HG03575 (cell line): Measurements from ENCODE around the gene PUSL1.

Experiments
- ATAC-seq: cut with Tn5 transposase; IDR thresholded peaks from one replicate; pipeline ENCODE4 v1.9.1; 2021; ENCODE audit not compliant: unreplicated experiment, insufficient number of reproducible peaks, low FRiP score; ENCODE audit errors: extremely low read depth

PUSL1 gene

GRCh38 chr1:1332031-1332755 lies 23.8 kb downstream of the PUSL1 start:
- no peak for ATAC-seq

GRCh38 chr1:1332774-1333480 lies 24.5 kb downstream of the PUSL1 start:
- ATAC-seq = no peak

GRCh38 chr1:1333551-1334241 lies 25.3 kb downstream of the PUSL1 start:
- no peak for ATAC-seq

- no peak for ATAC-seq
Observed at GRCh38 chr1:1334835-1335234, 26.4 kb downstream of the PUSL1 start.

- ATAC-seq = no peak
Observed at GRCh38 chr1:1335283-1335682, 26.9 kb downstream of the PUSL1 start.

- ATAC-seq = no peak
Observed at GRCh38 chr1:1335792-1336248, 27.4 kb downstream of the PUSL1 start.

GRCh38 chr1:1336446-1336845 lies 28.0 kb downstream of the PUSL1 start:
- ATAC-seq = no peak

- no peak for ATAC-seq
Observed at GRCh38 chr1:1336931-1337792, 28.8 kb downstream of the PUSL1 start.

- ATAC-seq = no peak
Observed at GRCh38 chr1:1337793-1338147, 29.4 kb downstream of the PUSL1 start.

GRCh38 chr1:1338278-1338677 lies 29.9 kb downstream of the PUSL1 start:
- ATAC-seq = no peak

GRCh38 chr1:1340185-1340584 lies 31.8 kb downstream of the PUSL1 start:
- ATAC-seq = no peak

- ATAC-seq = no peak
Observed at GRCh38 chr1:1340791-1341548, 32.6 kb downstream of the PUSL1 start.

- no peak for ATAC-seq
Observed at GRCh38 chr1:1341549-1342021, 33.2 kb downstream of the PUSL1 start.

GRCh38 chr1:1342061-1342562 lies 33.7 kb downstream of the PUSL1 start:
- ATAC-seq = no peak

- ATAC-seq = no peak
Observed at GRCh38 chr1:1342584-1343115, 34.3 kb downstream of the PUSL1 start.

- no peak for ATAC-seq
Observed at GRCh38 chr1:1343811-1344421, 35.5 kb downstream of the PUSL1 start.

GRCh38 chr1:1344655-1345361 lies 36.4 kb downstream of the PUSL1 start:
- ATAC-seq = no peak
